GM12892 (cell line): ENCODE results near the gene CLCF1.
"Not testable (repeated sequence)": the region's sequence is repeated elsewhere in the genome, so short reads cannot be mapped to it uniquely, and the experiment has no call there.

Source experiments
- DNase-seq: peaks from one replicate; pipeline ENCODE4 v3.0.0; 2011; ENCODE audit not compliant: insufficient read length
- FAIRE-seq: peaks from 2 replicates; lab custom pipeline; 2011; peaks lifted over from hg19 to GRCh38; lab: Jason Lieb, UNC
- POLR2A ChIP-seq: IDR thresholded peaks from 2 replicates; pipeline ENCODE4 v1.6.1; 2011; ENCODE audit warnings: low read depth, low read length, control low read depth
- POLR2AphosphoS5 ChIP-seq: IDR thresholded peaks from 2 replicates; pipeline ENCODE4 v1.6.1; 2011; ENCODE audit warnings: low read depth, low read length, control low read depth
- TAF1 ChIP-seq: IDR thresholded peaks from 2 replicates; pipeline ENCODE4 v1.6.1; 2011; ENCODE audit warnings: low read depth, mild to moderate bottlenecking, control low read depth, low read length, borderline replicate concordance

CLCF1 gene

DNA sequence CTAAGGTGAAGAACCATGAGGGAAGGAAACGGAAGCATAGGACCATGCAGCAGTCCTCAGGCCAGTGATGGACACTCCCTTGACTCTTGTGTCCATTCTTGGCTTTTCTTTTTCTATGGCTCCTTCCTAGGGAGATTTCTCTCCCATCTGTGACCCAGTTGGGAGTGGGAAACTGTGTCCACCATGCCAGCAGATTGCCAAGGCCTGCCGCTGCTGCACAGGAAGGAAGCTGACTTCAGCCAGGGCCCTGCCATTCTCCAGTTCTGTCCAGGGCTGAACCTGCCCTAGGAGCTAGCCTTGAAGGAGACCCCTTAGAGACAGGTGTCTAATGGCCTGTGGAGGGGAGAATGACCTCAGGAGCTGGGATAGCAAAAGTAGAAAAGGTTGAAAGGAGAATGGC lies 52.7 kb downstream of the CLCF1 start:
- TF ChIP-seq POLR2AphosphoS5 (no peak), POLR2A (no peak), TAF1 (no peak)
- DNase-seq (no peak), FAIRE-seq (no peak)

DNA sequence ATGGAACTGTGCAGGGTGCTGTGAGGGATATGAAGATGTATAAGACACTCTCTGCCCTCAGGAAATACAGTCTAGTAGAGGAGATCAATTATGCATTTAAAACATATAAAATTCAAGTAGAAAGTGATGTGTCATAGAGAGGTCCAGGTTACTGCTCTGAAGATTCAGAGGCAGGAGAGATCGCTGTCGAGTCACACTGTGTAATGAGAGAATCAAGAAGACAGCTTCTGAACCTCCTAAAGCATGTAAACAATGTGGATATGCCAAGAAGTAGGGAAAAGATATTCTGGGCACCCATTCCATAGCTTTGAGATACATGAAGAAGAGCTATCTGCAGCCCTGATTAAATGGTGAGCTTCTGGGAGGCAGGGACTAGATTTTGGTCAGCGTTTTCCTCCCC lies 53.4 kb downstream of the CLCF1 start:
- TF ChIP-seq TAF1, result no peak
- no peak for TF ChIP-seq POLR2A
- no peak for TF ChIP-seq POLR2AphosphoS5
- FAIRE-seq (no peak), DNase-seq (no peak)

DNA sequence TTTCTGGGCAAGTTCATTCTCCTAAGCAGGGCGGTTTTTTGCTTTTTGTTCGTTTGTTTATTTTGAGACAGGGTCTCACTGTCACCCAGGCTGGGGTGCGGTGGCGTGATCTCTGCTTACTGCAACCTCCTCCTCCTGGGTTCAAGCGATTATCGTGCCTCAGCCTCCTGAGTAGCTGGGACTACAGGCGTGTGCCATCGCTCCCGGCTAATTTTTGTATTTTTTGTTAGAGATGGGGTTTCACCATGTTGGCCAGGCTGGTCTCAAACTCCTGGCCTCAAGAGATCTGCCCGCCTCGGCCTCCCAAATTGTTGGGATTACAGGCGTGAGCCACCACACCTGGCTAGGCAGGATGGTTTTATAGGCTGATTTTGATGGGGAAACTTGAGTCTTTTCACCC lies 54.5 kb downstream of the CLCF1 start:
- not testable (repeated sequence) for DNase-seq, FAIRE-seq

DNA sequence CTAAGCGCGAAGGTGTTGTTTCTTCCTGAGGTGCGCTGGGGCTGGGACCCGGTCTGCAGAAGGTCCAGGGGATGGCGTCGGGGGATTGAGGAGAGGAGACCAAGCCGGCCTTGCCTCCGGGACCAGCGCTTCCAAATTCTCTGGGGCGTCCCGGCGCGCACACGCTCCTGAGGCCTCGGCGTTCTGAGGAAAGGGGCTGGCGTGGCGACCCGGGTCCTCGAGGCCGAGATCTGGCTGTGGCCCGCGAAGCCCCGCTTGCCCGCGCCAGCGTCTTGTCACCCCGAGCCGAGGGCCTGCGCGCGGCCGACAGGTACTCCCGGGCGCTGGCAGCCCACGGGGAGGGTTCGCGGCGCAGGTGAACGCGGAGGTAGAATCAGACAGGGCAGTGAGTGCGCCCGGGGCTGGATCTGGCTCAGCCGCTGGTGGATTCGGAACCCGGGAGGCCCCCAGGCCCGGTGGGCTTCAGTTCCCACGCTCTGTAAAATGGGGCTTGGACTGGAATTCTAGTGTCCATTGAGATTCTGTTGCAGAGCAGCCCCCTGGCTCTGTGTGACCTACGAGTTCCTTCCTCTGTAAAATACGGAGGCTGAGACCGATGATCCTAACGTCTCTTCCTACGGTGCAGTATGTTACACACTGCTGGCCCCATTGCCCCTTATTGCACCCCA lies 55.4 kb downstream of the CLCF1 start:
- FAIRE-seq (no peak), DNase-seq (no peak)
- TF ChIP-seq TAF1 (no peak), POLR2AphosphoS5 (no peak), POLR2A (no peak)

DNA sequence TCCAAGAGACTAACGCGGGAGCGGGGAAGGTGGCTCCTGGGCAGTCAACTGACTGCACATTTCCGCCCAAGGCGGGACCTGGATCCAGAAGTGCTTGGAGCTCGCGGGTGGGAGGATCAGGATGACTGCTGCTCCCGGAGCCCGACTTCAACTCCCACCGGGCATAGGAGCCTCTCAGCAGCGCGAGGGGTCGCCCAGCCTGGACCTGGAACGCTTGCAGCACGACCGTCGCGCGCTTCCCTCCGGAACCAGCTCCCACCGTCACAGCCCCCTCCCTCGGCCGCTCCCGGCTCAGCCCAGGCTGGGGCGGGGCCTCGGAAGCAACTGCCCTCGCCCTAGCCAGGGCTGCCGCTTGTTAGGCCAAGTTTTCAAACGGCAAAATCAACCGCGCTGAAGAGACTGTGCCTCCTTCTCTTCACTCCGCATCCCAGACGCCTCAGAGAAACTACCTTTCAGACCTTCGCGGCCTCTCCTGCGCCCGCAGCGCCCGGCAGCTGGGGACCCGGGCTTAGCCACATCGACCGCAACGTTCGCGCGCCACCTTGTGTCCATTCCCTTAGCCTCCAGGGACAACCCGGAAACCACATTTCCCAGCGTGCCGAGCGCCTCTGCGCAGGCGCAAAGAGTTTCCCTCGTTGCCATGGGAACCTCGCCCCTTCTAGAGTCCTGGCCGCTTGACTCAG lies 56.1 kb downstream of the CLCF1 start:
- FAIRE-seq (peak; percentile 99), DNase-seq (peak; percentile 97)
- TF ChIP-seq POLR2AphosphoS5, result 0 out of 2 replicates have a peak, but pooled peaks have one; percentile 35
- 0 out of 2 replicates have a peak, but pooled peaks have one; percentile 46 for TF ChIP-seq TAF1
- peak; percentile 60; the same call in 1 of the 2 replicates for TF ChIP-seq POLR2A

DNA sequence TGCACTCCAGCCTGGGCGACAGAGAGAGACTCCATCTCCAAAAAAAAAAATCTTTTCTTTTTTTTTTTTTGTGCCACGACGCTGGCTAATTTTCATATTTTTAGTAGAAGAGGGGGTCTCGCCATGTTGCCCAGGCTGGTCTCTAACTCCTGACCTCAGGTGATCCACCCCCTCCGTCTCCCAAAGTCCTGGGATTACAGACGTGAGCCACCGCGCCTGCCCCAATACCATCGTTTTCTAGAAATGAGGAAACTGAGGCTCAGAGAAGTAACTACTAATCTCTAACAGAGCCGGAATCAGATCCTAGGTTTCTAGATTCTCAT lies 56.6 kb downstream of the CLCF1 start:
- FAIRE-seq, result no peak
- DNase-seq, result no peak
- TF ChIP-seq POLR2A (no peak), TAF1 (no peak), POLR2AphosphoS5 (no peak)

DNA sequence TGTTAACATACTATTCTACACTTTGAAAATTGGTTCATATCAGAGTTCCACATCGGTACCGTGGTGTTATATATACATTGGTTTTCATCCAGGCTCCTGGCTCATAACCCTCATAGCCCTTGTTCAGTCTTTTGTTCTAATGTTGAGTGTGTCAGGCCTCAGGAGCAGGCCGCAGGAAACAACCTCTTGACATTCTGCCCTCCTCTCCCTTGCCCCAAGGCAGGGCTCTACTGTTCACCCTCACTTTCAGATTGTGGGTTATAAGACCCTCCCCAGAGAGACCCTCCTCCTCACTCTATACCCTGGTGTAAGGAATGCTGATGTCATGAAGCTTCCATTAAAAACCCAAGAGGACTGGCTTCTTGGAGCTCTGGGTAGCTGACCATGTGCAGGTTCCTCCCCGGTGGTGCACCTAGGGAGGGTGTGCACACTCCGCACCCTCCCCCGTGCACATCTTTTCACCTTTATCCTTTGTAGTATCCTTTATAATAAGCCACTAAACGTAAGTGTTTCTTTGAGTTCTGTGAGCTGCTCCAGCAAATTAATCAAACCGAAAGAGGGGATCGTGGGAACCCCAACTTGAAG lies 58.0 kb downstream of the CLCF1 start:
- no peak for FAIRE-seq
- TF ChIP-seq POLR2A, result no peak
- no peak for TF ChIP-seq TAF1
- TF ChIP-seq POLR2AphosphoS5, result no peak
- DNase-seq, result no peak

DNA sequence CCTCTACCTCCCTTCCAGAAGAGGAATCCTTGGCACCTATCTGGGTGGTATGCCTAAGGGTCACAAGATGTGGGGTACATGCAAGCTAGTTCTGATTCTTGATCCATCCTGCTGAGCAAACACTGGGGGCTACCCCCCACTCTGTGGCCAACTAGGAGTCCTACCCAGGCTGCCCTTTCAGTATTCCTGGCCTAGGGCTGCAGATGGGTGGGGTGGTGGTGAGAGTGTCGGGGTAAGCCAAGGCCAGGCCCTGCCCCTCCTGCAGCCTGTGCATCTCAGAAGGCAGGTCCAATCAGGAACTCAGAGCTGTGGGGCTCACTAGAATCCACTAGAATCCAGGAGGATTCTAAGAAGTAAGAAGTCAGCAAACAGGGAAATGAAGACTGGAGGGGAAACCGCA lies 59.2 kb downstream of the CLCF1 start:
- DNase-seq, result no peak
- no peak for TF ChIP-seq TAF1
- no peak for TF ChIP-seq POLR2A
- no peak for TF ChIP-seq POLR2AphosphoS5
- FAIRE-seq, result no peak
